Measurements from ENCODE around the gene IL36RN.

- TF ChIP-seq EZH2phosphoT487 (IDR thresholded peaks at IDR 0.05; ENCODE audit: borderline replicate concordance, low read depth, low read length) (no peak), CTCF (conservative IDR thresholded peaks at IDR 0.05; ENCODE audit: low read length) (no peak)
These were observed 1.9 kb upstream of the IL36RN start for GRCh38 chr2:113057117-113057516.

Data from OCI-LY7 (cell line).